Neural cell (in vitro differentiated cells): ENCODE measurements around the gene TSPAN3. TPM values are rescaled to one million over a fixed set of nuclear protein-coding genes. Genes with fewer than 3 reads are reported as not detected.

Experiments used
- H2AFZ ChIP-seq: fragments of 200-600, 300-800 bp; sonication (generic), shearing (Covaris generic); 2 replicates; pipeline ENCODE4 v1.6.0; 2014; ENCODE audit warnings: low read depth, mild to moderate bottlenecking, antibody characterized with exemption, low read length, moderate library complexity
- H3F3A ChIP-seq: fragments of 200-600 bp; shearing (Covaris generic); 2 replicates; pipeline ENCODE4 v1.6.1; 2016; ENCODE audit warnings: mild to moderate bottlenecking, moderate library complexity, mixed read lengths, antibody characterized with exemption, low read length; ENCODE audit not compliant: insufficient read depth, poor library complexity, severe bottlenecking
- H3K27ac ChIP-seq: fragments of 200-600, 300-800 bp; sonication (generic), shearing (Covaris generic); 2 replicates; pipeline ENCODE4 v1.5.1; 2014; ENCODE audit warnings: mild to moderate bottlenecking, low read length, moderate library complexity
- H3K27me3 ChIP-seq: fragments of 300-800, 200-600 bp; sonication (generic), shearing (Covaris generic); 2 replicates; pipeline ENCODE4 v1.6.0; 2014; ENCODE audit warnings: mild to moderate bottlenecking, low read depth, low read length, moderate library complexity; ENCODE audit not compliant: insufficient read depth
- H3K36me3 ChIP-seq: fragments of 300-800, 200-600 bp; sonication (generic), shearing (Covaris generic); 2 replicates; pipeline ENCODE4 v1.5.1; 2014; ENCODE audit warnings: mild to moderate bottlenecking, antibody characterized with exemption, low read length, moderate library complexity; ENCODE audit not compliant: insufficient read depth
- H3K4me2 ChIP-seq: fragments of 300-800, 200-600 bp; sonication (generic), shearing (Covaris generic); 2 replicates; pipeline ENCODE4 v1.6.0; 2014; ENCODE audit warnings: mild to moderate bottlenecking, low read length
- H3K4me3 ChIP-seq: fragments of 300-800, 200-600 bp; sonication (generic), shearing (Covaris generic); 2 replicates; pipeline ENCODE4 v1.5.1; 2014; ENCODE audit warnings: mild to moderate bottlenecking, low read length, moderate library complexity
- H3K79me2 ChIP-seq: fragments of 200-600 bp; shearing (Covaris generic); replicated peaks from 2 replicates; pipeline ENCODE4 v1.6.0; 2014; ENCODE audit warnings: mild to moderate bottlenecking, low read length, moderate library complexity; ENCODE audit not compliant: insufficient read depth
- H3K9ac ChIP-seq: fragments of 300-800, 200-600 bp; sonication (generic), shearing (Covaris generic); 2 replicates; pipeline ENCODE4 v1.6.1; 2016; ENCODE audit warnings: mild to moderate bottlenecking, low read length, mixed read lengths
- H3K9me2 ChIP-seq: fragments of 200-600 bp; shearing (Covaris generic); 2 replicates; pipeline ENCODE4 v1.6.1; 2016; ENCODE audit warnings: mild to moderate bottlenecking, low read length, mixed read lengths; ENCODE audit not compliant: insufficient read depth
- H3K9me3 ChIP-seq: fragments of 200-600, 300-800 bp; sonication (generic), shearing (Covaris generic); 2 replicates; pipeline ENCODE4 v1.6.1; 2016; ENCODE audit warnings: mild to moderate bottlenecking, mixed run types, low read length, moderate library complexity, mixed read lengths
- H4K20me1 ChIP-seq: fragments of 200-600 bp; shearing (Covaris generic); 2 replicates; pipeline ENCODE4 v1.6.1; 2016; ENCODE audit warnings: mild to moderate bottlenecking, mixed run types; ENCODE audit not compliant: insufficient read depth
- CTCF ChIP-seq: fragments of 450-650 bp; IDR thresholded peaks from 2 replicates; pipeline ENCODE4 v1.5.1; 2014; ENCODE audit warnings: antibody characterized with exemption, mild to moderate bottlenecking, moderate library complexity; ENCODE audit not compliant: poor library complexity, severe bottlenecking
- EP300 ChIP-seq: fragments of 450-650 bp; conservative IDR thresholded peaks from 2 replicates; pipeline ENCODE4 v1.6.1; 2014; ENCODE audit warnings: antibody characterized with exemption, mild to moderate bottlenecking, moderate library complexity; ENCODE audit not compliant: poor library complexity, severe bottlenecking
- EZH2 ChIP-seq: fragments of 200-600, 300-800 bp; shearing (Covaris generic), sonication (generic); IDR thresholded peaks from 2 replicates; pipeline ENCODE4 v1.6.1; 2014; ENCODE audit warnings: antibody characterized with exemption, low read length, borderline replicate concordance, mild to moderate bottlenecking; ENCODE audit not compliant: insufficient read depth, poor library complexity, severe bottlenecking
- MXI1 ChIP-seq: fragments of 450-650 bp; conservative IDR thresholded peaks from 2 replicates; pipeline ENCODE4 v1.6.1; 2014; ENCODE audit warnings: antibody characterized with exemption, mild to moderate bottlenecking; ENCODE audit not compliant: poor library complexity, severe bottlenecking
- POLR2AphosphoS5 ChIP-seq: IDR thresholded peaks from 2 replicates; pipeline ENCODE4 v1.6.1; 2012
- RAD21 ChIP-seq: fragments of 450-650 bp; conservative IDR thresholded peaks from 2 replicates; pipeline ENCODE4 v1.6.1; 2014; ENCODE audit warnings: antibody characterized with exemption, mild to moderate bottlenecking, moderate library complexity
- REST ChIP-seq: IDR thresholded peaks from 2 replicates; pipeline ENCODE4 v1.6.1; 2012; ENCODE audit warnings: borderline replicate concordance
- SMC3 ChIP-seq: fragments of 450-650 bp; conservative IDR thresholded peaks from 2 replicates; pipeline ENCODE4 v1.6.1; 2014; ENCODE audit warnings: antibody characterized with exemption, mild to moderate bottlenecking, moderate library complexity; ENCODE audit not compliant: poor library complexity
- TAF1 ChIP-seq: IDR thresholded peaks from 2 replicates; pipeline ENCODE4 v1.6.1; 2012; ENCODE audit warnings: low read depth
- polyA plus RNA-seq: library from polyadenylated mRNA; depleted of rRNA; stranded (reverse); fragments of >200 nt; gene quantifications from 2 replicates; pipeline ENCODE4 v1.2.3, GENCODE V29; 2014

TSPAN3 gene
- polyA plus RNA-seq, 1 donor from 2014 or later: 815 TPM

- no peak overlapping the region for H3K4me2 ChIP-seq
- H3F3A ChIP-seq: no peaks in the 10 kb centered on the region
- no peak overlapping the region for H3K9ac ChIP-seq
- H3K36me3 ChIP-seq: no peaks in the 10 kb centered on the region
- H3K79me2 ChIP-seq: no peaks in the 10 kb centered on the region
- no peak overlapping the region for H2AFZ ChIP-seq
- H3K4me3 ChIP-seq: no peak overlapping the region
- H3K27me3 ChIP-seq: no peaks in the 10 kb centered on the region
- no peak for TF ChIP-seq SMC3
- TF ChIP-seq EP300: no peak
- TF ChIP-seq CTCF: no peak
- no peak for TF ChIP-seq EZH2
- no peak for TF ChIP-seq REST
- TF ChIP-seq RAD21: no peak
- no peak for TF ChIP-seq POLR2AphosphoS5
- no peak for TF ChIP-seq TAF1
- no peak for TF ChIP-seq MXI1
- H3K9me2 ChIP-seq: no peaks in the 10 kb centered on the region
- H4K20me1 ChIP-seq: no peaks in the 10 kb centered on the region
- H3K27ac ChIP-seq: no peak overlapping the region
- H3K9me3 ChIP-seq: no peaks in the 10 kb centered on the region
These were observed 57.2 kb downstream of the TSPAN3 start for GRCh38 chr15:77013776-77014131.

GRCh38 chr15:77012868-77013267 is 58.0 kb downstream of the TSPAN3 start:
- H3K4me2 ChIP-seq: no peak overlapping the region
- no peak overlapping the region for H3K9ac ChIP-seq
- H3F3A ChIP-seq: no peaks in the 10 kb centered on the region
- H3K79me2 ChIP-seq: no peaks in the 10 kb centered on the region
- no peak overlapping the region for H2AFZ ChIP-seq
- no peaks in the 10 kb centered on the region for H3K36me3 ChIP-seq
- no peak overlapping the region for H3K27ac ChIP-seq
- no peaks in the 10 kb centered on the region for H3K9me2 ChIP-seq
- H3K9me3 ChIP-seq: no peaks in the 10 kb centered on the region
- H3K27me3 ChIP-seq: no peaks in the 10 kb centered on the region
- H4K20me1 ChIP-seq: no peaks in the 10 kb centered on the region
- H3K4me3 ChIP-seq: no peak overlapping the region
- TF ChIP-seq CTCF (no peak), TAF1 (no peak), EP300 (no peak)
